PC-3 (cell line): ENCODE measurements around the gene ITGAV. TPM values are rescaled to one million over a fixed set of nuclear protein-coding genes. Genes with fewer than 3 reads are reported as not detected.

Source experiments
- ATAC-seq: fragments of 200-7000 bp; cut with Tn5 transposase; 2 replicates; pipeline ENCODE4 v1.9.1; 2020; ENCODE audit warnings: mild to moderate bottlenecking, moderate library complexity
- BruUV-seq: library from RNA; stranded (reverse); fragments of 400-500 nt; replicated peaks from 2 replicates; lab custom pipeline; 2021; lab: Mats Ljungman, UMichigan
- CTCF ChIA-PET: fragments of 300-600 bp; sonication (Branson Sonifier 250); formaldehyde crosslinking; loops from one replicate; lab custom pipeline; 2022; ENCODE audit warnings: antibody characterized with exemption; lab: Charles Lee
- POLR2A ChIA-PET: fragments of 300-600 bp; sonication (Branson Sonifier 250); formaldehyde crosslinking; loops from one replicate; lab custom pipeline; 2022; ENCODE audit warnings: antibody characterized with exemption; ENCODE audit not compliant: unreplicated experiment; lab: Charles Lee
- DNase-seq: peaks from one replicate; pipeline ENCODE4 v3.0.0-alpha.2; 2015
- H2AFZ ChIP-seq: fragments of 300-600 bp; sonication (generic); 2 replicates; pipeline ENCODE4 v1.6.0; 2016; ENCODE audit warnings: antibody characterized with exemption, low read length
- H3F3A ChIP-seq: fragments of 300-600 bp; sonication (generic); one replicate; pipeline ENCODE4 v1.6.0; 2017; ENCODE audit warnings: antibody characterized with exemption, low read length, control low read depth, mild to moderate bottlenecking; ENCODE audit not compliant: unreplicated experiment
- H3K27ac ChIP-seq: fragments of 300-600 bp; sonication (generic); 2 replicates; pipeline ENCODE4 v1.5.1; 2016; ENCODE audit warnings: mild to moderate bottlenecking, low read length
- H3K27me3 ChIP-seq: fragments of 300-600 bp; sonication (generic); 2 replicates; pipeline ENCODE4 v1.6.1; 2016; ENCODE audit warnings: low read length, mixed read lengths
- H3K36me3 ChIP-seq: fragments of 300-600 bp; sonication (generic); 2 replicates; pipeline ENCODE4 v1.6.1; 2016; ENCODE audit warnings: low read depth, mixed run types, low read length, mixed read lengths
- H3K4me1 ChIP-seq: fragments of 300-600 bp; sonication (generic); 2 replicates; pipeline ENCODE4 v1.5.1; 2016; ENCODE audit warnings: low read length; ENCODE audit not compliant: insufficient read depth
- H3K4me2 ChIP-seq: fragments of 300-600 bp; sonication (generic); 2 replicates; pipeline ENCODE4 v1.6.0; 2016; ENCODE audit warnings: low read length
- H3K4me3 ChIP-seq: fragments of 300-600 bp; sonication (generic); 2 replicates; pipeline ENCODE4 v1.5.1; 2016; ENCODE audit warnings: mild to moderate bottlenecking, low read length, mixed read lengths
- H3K79me2 ChIP-seq: fragments of 300-600 bp; sonication (generic); 2 replicates; pipeline ENCODE4 v1.6.1; 2017; ENCODE audit warnings: low read length, mixed read lengths
- H3K9ac ChIP-seq: fragments of 300-600 bp; sonication (generic); 2 replicates; pipeline ENCODE4 v1.6.0; 2016; ENCODE audit warnings: mild to moderate bottlenecking, low read length
- H3K9me2 ChIP-seq: fragments of 300-600 bp; sonication (generic); replicated peaks from 2 replicates; pipeline ENCODE4 v1.6.1; 2016; ENCODE audit warnings: mixed run types, low read length, mixed read lengths
- H3K9me3 ChIP-seq: fragments of 300-600 bp; sonication (generic); 2 replicates; pipeline ENCODE4 v1.6.1; 2016; ENCODE audit warnings: low read length, mixed read lengths
- H4K20me1 ChIP-seq: fragments of 300-600 bp; sonication (generic); 2 replicates; pipeline ENCODE4 v1.6.1; 2016; ENCODE audit warnings: low read length, mixed read lengths
- CTCF ChIP-seq: fragments of 300-600 bp; sonication (generic); conservative IDR thresholded peaks from 2 replicates; pipeline ENCODE4 v1.5.1; 2017; ENCODE audit warnings: antibody characterized with exemption, low read depth, mild to moderate bottlenecking, low read length
- EZH2 ChIP-seq: fragments of 300-600 bp; sonication (generic); IDR thresholded peaks from one replicate; pipeline ENCODE4 v1.6.1; 2017; ENCODE audit warnings: antibody characterized with exemption, mild to moderate bottlenecking, low read length; ENCODE audit not compliant: unreplicated experiment
- EZH2phosphoT487 ChIP-seq: fragments of 300-600 bp; sonication (generic); IDR thresholded peaks from 2 replicates; pipeline ENCODE4 v1.6.1; 2018; ENCODE audit warnings: mild to moderate bottlenecking, antibody characterized with exemption, low read length, borderline replicate concordance
- intact Hi-C: fragments of 100-400 bp; cut with micrococcal nuclease; formaldehyde crosslinking; loops from 2 replicates; pipeline ENCODE4 v1.9.0; 2023
- total RNA-seq: library from RNA; depleted of rRNA; stranded (reverse); fragments of >200 nt; gene quantifications from 2 replicates; pipeline ENCODE4 v1.2.3, GENCODE V29; 2014

Gene ITGAV
- total RNA-seq, 1 experiment from 2014 or later, result 23.5 TPM

DNA sequence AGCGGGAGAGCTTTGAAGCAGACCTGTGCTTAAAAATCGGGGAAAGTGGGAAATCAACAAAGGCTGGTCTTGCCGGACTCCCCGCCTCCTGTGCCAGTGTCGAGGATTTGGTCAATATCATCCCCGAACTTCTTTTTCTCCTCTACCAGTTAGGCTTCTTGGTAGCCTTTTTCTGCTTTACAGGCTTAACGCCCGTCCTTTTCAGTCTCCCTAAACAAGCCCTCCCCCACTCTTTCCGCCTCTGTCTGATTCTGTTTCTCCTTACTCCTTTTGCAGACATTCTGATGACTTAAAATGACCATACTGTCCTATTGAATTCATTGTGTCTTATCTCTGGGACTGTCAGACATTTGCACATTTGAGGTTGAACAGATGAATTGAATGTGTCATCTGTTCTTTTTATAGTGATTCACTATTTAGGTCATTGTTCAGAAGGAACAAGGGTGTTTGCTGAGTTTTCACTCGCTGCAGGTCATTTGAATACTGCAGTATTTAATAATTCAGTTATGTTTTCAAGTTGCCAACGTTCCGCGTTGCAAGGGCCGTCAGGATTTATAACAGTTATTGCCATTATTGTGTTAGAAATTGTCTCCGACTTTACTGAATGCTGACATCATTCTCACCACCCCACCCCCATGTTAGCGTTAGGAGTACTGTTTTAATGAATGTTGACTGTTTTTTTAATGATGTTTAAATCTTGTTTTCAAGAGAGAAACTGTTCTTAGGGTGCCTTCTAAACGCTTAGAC, 1.1 kb downstream of the ITGAV start:
- H3K36me3 ChIP-seq, result no peaks in the 10 kb centered on the region
- TSS peak; percentile 38 for BruUV-seq
- peak overlapping the region; percentile 91 for H3K4me2 ChIP-seq
- POLR2A ChIA-PET, result no interaction called here
- peak overlapping the region; percentile 80 for H3K9ac ChIP-seq
- peak overlapping the region; percentile 90 for H2AFZ ChIP-seq
- H3K9me3 ChIP-seq, result no peaks in the 10 kb centered on the region
- intact Hi-C loops, result loop anchor here (1.0 to 5.0 kb wide), 4 partner anchors 50 to 104 kb away; partner anchors contain the start of gene ZC3H15
- TF ChIP-seq EZH2phosphoT487, result no peak
- TF ChIP-seq EZH2, result no peak
- no peak for TF ChIP-seq CTCF
- H3K9me2 ChIP-seq, result no peaks in the 10 kb centered on the region
- H3K27ac ChIP-seq, result peak overlapping the region; percentile 62
- H3F3A ChIP-seq, result no peaks in the 10 kb centered on the region
- peak overlapping the region; percentile 80 for H3K4me3 ChIP-seq
- peak; percentile 19 for ATAC-seq
- peak; percentile 64 for DNase-seq
- no peaks in the 10 kb centered on the region for H3K27me3 ChIP-seq
- H4K20me1 ChIP-seq, result peaks cover 3% of the 10 kb centered on the region; the same call in 1 of the 2 replicates
- peaks cover 57% of the 10 kb centered on the region for H3K79me2 ChIP-seq
- H3K4me1 ChIP-seq, result peaks cover 32% of the 10 kb centered on the region
- CTCF ChIA-PET, result no interaction called here

DNA sequence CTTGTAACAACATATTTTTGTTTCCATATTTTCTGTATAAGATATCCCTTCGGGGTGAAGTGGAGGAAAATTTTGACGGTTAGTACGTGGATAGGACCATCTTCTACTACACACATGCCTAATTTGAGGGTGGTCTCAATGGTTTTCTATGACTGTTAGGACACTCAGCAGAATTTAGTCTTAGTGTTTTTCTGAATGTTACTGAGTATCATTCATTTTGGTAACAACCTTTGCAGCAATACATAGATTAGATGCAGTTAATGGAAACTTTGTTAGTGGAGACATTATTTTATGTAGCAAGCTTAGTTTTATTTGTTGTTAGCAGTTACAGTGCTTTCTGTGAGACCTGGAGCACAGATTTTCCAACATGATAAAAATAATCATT, 1.6 kb downstream of the ITGAV start:
- no peak for TF ChIP-seq EZH2phosphoT487
- Histone ChIP-seq H4K20me1 (peaks cover 4% of the 10 kb centered on the region; the same call in 1 of the 2 replicates), H3K9me3 (no peaks in the 10 kb centered on the region), H3K27me3 (no peaks in the 10 kb centered on the region), H3K4me1 (peaks cover 32% of the 10 kb centered on the region), H3K36me3 (no peaks in the 10 kb centered on the region), H3K9me2 (no peaks in the 10 kb centered on the region), H2AFZ (peak overlapping the region; percentile 90), H3K79me2 (peaks cover 60% of the 10 kb centered on the region), H3K27ac (0 out of 2 replicates have a peak overlapping the region, but pooled peaks have one; percentile 3), H3K9ac (peak overlapping the region; percentile 29), H3K4me3 (peak overlapping the region; percentile 80), H3F3A (no peaks in the 10 kb centered on the region), H3K4me2 (peak overlapping the region; percentile 91)
- DNase-seq, result no peak
- no TSS peak for BruUV-seq
- POLR2A ChIA-PET, result no interaction called here
- intact Hi-C loops, result loop anchor here (1.0 to 5.0 kb wide), 4 partner anchors 50 to 104 kb away; partner anchors contain the start of gene ZC3H15
- ATAC-seq, result no peak
- CTCF ChIA-PET, result no interaction called here

GRCh38 chr2:186592137-186592875, 2.5 kb downstream of the ITGAV start:
- TF ChIP-seq EZH2, result no peak
- no peak for TF ChIP-seq EZH2phosphoT487
- no peak for TF ChIP-seq CTCF
- CTCF ChIA-PET, result no interaction called here
- H3K27ac ChIP-seq, result no peak overlapping the region
- H3K27me3 ChIP-seq, result no peaks in the 10 kb centered on the region
- intact Hi-C loops, result loop anchor here (5.0 kb wide), 3 partner anchors 75 to 105 kb away; partner anchors contain the start of gene ZC3H15
- POLR2A ChIA-PET, result no interaction called here
- H2AFZ ChIP-seq, result no peak overlapping the region
- BruUV-seq, result no TSS peak
- ATAC-seq (no peak), DNase-seq (no peak)
- peak overlapping the region; percentile 91 for H3K4me2 ChIP-seq
- H4K20me1 ChIP-seq, result peaks cover 4% of the 10 kb centered on the region; the same call in 1 of the 2 replicates
- peaks cover 32% of the 10 kb centered on the region for H3K4me1 ChIP-seq
- H3K36me3 ChIP-seq, result no peaks in the 10 kb centered on the region
- H3K9me2 ChIP-seq, result no peaks in the 10 kb centered on the region
- no peaks in the 10 kb centered on the region for H3K9me3 ChIP-seq
- H3F3A ChIP-seq, result no peaks in the 10 kb centered on the region
- H3K79me2 ChIP-seq, result peaks cover 66% of the 10 kb centered on the region
- peak overlapping the region; percentile 80 for H3K4me3 ChIP-seq
- no peak overlapping the region for H3K9ac ChIP-seq
